Measurements from ENCODE around the gene TRABD2B. TPM values are rescaled to one million over a fixed set of nuclear protein-coding genes. Genes with fewer than 3 reads are reported as not detected.

TRABD2B gene
- total and polyA plus RNA-seq, 2 experiments from 2014 or later: 1.00 to 2.3 TPM

- DNase-seq (ENCODE audit: low spot score): no peak
- Histone ChIP-seq H3K9me2 (replicated peaks; ENCODE audit: insufficient read depth) (no peaks in the 10 kb centered on the region), H3K9me3 (ENCODE audit: low read depth) (no peaks in the 10 kb centered on the region), H3K36me3 (replicated peaks; ENCODE audit: insufficient read depth, low read depth) (no peaks in the 10 kb centered on the region), H3K27me3 (no peaks in the 10 kb centered on the region), H3K27ac (no peak overlapping the region), H3K79me2 (no peaks in the 10 kb centered on the region), H3K4me3 (no peak overlapping the region), H3K4me2 (no peak overlapping the region), H4K20me1 (ENCODE audit: insufficient read depth, poor library complexity, severe bottlenecking) (no peaks in the 10 kb centered on the region), H3K4me1 (ENCODE audit: insufficient read depth) (no peaks in the 10 kb centered on the region), H2AFZ (no peak overlapping the region)
- no peak for TF ChIP-seq EZH2phosphoT487 (IDR thresholded peaks at IDR 0.05; ENCODE audit: low read depth, severe bottlenecking, unreplicated experiment)
- no peak for TF ChIP-seq EZH2 (IDR thresholded peaks at IDR 0.05; ENCODE audit: borderline replicate concordance)
- no peak for TF ChIP-seq CTCF (IDR thresholded peaks at IDR 0.05; ENCODE audit: poor library complexity)
- WGBS (ENCODE audit: low lambda C conversion rate, missing lambda C conversion rate): 95% methylated on average over 7 of the region's 7 CpGs
Measured at GRCh38 chr1:47791879-47792608, 205.1 kb downstream of the TRABD2B start.

- 95% methylated on average over 4 of the region's 4 CpGs for WGBS (ENCODE audit: low lambda C conversion rate, missing lambda C conversion rate)
- Histone ChIP-seq H3K36me3 (replicated peaks; ENCODE audit: insufficient read depth, low read depth) (no peaks in the 10 kb centered on the region), H2AFZ (no peak overlapping the region), H3K9me2 (replicated peaks; ENCODE audit: insufficient read depth) (no peaks in the 10 kb centered on the region), H3K4me1 (ENCODE audit: insufficient read depth) (no peaks in the 10 kb centered on the region), H3K4me2 (no peak overlapping the region), H3K27ac (no peak overlapping the region), H4K20me1 (ENCODE audit: insufficient read depth, poor library complexity, severe bottlenecking) (no peaks in the 10 kb centered on the region), H3K9me3 (ENCODE audit: low read depth) (no peaks in the 10 kb centered on the region), H3K27me3 (no peaks in the 10 kb centered on the region), H3K4me3 (no peak overlapping the region), H3K79me2 (no peaks in the 10 kb centered on the region)
- DNase-seq (ENCODE audit: low spot score): no peak
- no peak for TF ChIP-seq EZH2phosphoT487 (IDR thresholded peaks at IDR 0.05; ENCODE audit: low read depth, severe bottlenecking, unreplicated experiment)
- TF ChIP-seq CTCF (IDR thresholded peaks at IDR 0.05; ENCODE audit: poor library complexity): no peak
- TF ChIP-seq EZH2 (IDR thresholded peaks at IDR 0.05; ENCODE audit: borderline replicate concordance): no peak
Measured at GRCh38 chr1:47788761-47789160, 208.4 kb downstream of the TRABD2B start.

DNA sequence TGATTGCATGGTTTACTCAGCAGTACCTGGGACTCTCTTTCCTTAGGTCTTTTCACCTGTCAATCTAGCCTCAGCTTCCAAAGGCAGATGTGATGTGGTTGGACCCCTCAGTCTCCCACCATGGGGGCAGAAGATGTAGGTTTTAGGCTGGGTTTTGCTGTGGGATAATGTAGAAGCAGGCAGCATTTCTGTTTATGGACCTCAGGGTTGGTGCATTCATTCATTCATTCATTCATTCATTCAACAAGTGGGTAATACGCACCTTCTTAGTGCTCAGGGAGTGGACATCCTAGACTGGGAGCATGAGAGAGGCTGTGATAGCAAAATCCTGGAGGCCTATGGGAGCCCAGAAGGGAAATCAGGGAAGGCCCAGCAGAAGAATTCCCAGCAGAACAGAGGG is 209.6 kb downstream of the TRABD2B start:
- no peaks in the 10 kb centered on the region for H3K79me2 ChIP-seq
- no peak for DNase-seq (ENCODE audit: low spot score)
- H3K4me2 ChIP-seq: no peak overlapping the region
- no peaks in the 10 kb centered on the region for H3K9me2 ChIP-seq (replicated peaks; ENCODE audit: insufficient read depth)
- H3K4me3 ChIP-seq: no peak overlapping the region
- no peaks in the 10 kb centered on the region for H3K4me1 ChIP-seq (ENCODE audit: insufficient read depth)
- no peak for TF ChIP-seq EZH2phosphoT487 (IDR thresholded peaks at IDR 0.05; ENCODE audit: low read depth, severe bottlenecking, unreplicated experiment)
- TF ChIP-seq CTCF (IDR thresholded peaks at IDR 0.05; ENCODE audit: poor library complexity): no peak
- TF ChIP-seq EZH2 (IDR thresholded peaks at IDR 0.05; ENCODE audit: borderline replicate concordance): no peak
- no peaks in the 10 kb centered on the region for H3K9me3 ChIP-seq (ENCODE audit: low read depth)
- no peaks in the 10 kb centered on the region for H3K27me3 ChIP-seq
- WGBS (ENCODE audit: low lambda C conversion rate, missing lambda C conversion rate): 95% methylated on average over 1 of the region's 1 CpG
- H3K27ac ChIP-seq: no peak overlapping the region
- H2AFZ ChIP-seq: no peak overlapping the region
- H4K20me1 ChIP-seq (ENCODE audit: insufficient read depth, poor library complexity, severe bottlenecking): no peaks in the 10 kb centered on the region
- no peaks in the 10 kb centered on the region for H3K36me3 ChIP-seq (replicated peaks; ENCODE audit: insufficient read depth, low read depth)

All from hepatocyte (in vitro differentiated cells).